HG03280 (cell line): ENCODE results near the gene PRKN.

Experiments
- ATAC-seq: cut with Tn5 transposase; IDR thresholded peaks from one replicate; pipeline ENCODE4 v1.9.1; 2021; ENCODE audit warnings: mild to moderate bottlenecking, moderate library complexity; ENCODE audit not compliant: unreplicated experiment

The PRKN gene

GRCh38 chr6:162200945-162201690 is 526.4 kb downstream of the PRKN start:
- ATAC-seq, result no peak

GRCh38 chr6:162200041-162200440 is 527.5 kb downstream of the PRKN start:
- no peak for ATAC-seq

- no peak for ATAC-seq
Observed at GRCh38 chr6:162198925-162199324, 528.6 kb downstream of the PRKN start.

GRCh38 chr6:162198076-162198475 is 529.5 kb downstream of the PRKN start:
- no peak for ATAC-seq

GRCh38 chr6:162195441-162195840 is 532.1 kb downstream of the PRKN start:
- no peak for ATAC-seq

- ATAC-seq, result no peak
Observed at GRCh38 chr6:162190981-162191380, 536.6 kb downstream of the PRKN start.

GRCh38 chr6:162187168-162187935 is 540.2 kb downstream of the PRKN start:
- ATAC-seq, result no peak

- ATAC-seq, result no peak
Observed at GRCh38 chr6:162184465-162184864, 543.1 kb downstream of the PRKN start.

- ATAC-seq, result no peak
Observed at GRCh38 chr6:162181741-162182401, 545.7 kb downstream of the PRKN start.

GRCh38 chr6:162181111-162181510 is 546.5 kb downstream of the PRKN start:
- ATAC-seq, result no peak

GRCh38 chr6:162179196-162179951 is 548.2 kb downstream of the PRKN start:
- no peak for ATAC-seq

GRCh38 chr6:162178666-162179065 is 548.9 kb downstream of the PRKN start:
- no peak for ATAC-seq

- ATAC-seq, result no peak
Observed at GRCh38 chr6:162178266-162178665, 549.3 kb downstream of the PRKN start.

GRCh38 chr6:162177746-162178145 is 549.8 kb downstream of the PRKN start:
- no peak for ATAC-seq

GRCh38 chr6:162173466-162173865 is 554.1 kb downstream of the PRKN start:
- no peak for ATAC-seq

GRCh38 chr6:162165479-162165878 is 562.1 kb downstream of the PRKN start:
- no peak for ATAC-seq

GRCh38 chr6:162157167-162157870 is 570.2 kb downstream of the PRKN start:
- ATAC-seq, result peak; percentile 63

- no peak for ATAC-seq
Observed at GRCh38 chr6:162156146-162156545, 571.4 kb downstream of the PRKN start.

GRCh38 chr6:162154930-162155329 is 572.6 kb downstream of the PRKN start:
- no peak for ATAC-seq

- no peak for ATAC-seq
Observed at GRCh38 chr6:162154001-162154400, 573.6 kb downstream of the PRKN start.
